H1 (cell line): Measurements from ENCODE around the gene ZMYM4. TPM values are rescaled to one million over a fixed set of nuclear protein-coding genes. Genes with fewer than 3 reads are reported as not detected.

Experiments used
- CTCF ChIA-PET: fragments of 300-600 bp; sonication (Branson Sonifier 250); formaldehyde crosslinking; loops from one replicate; lab custom pipeline; 2021; ENCODE audit not compliant: partially characterized antibody; lab: Charles Lee
- POLR2A ChIA-PET: fragments of 300-600 bp; sonication (Branson Sonifier 250); formaldehyde crosslinking; loops from one replicate; lab custom pipeline; 2021; ENCODE audit warnings: inconsistent platforms; ENCODE audit not compliant: partially characterized antibody; lab: Charles Lee
- DNase-seq, 2 experiments: peaks; one replicate each; pipeline versions ENCODE4 v3.0.0 to v3.0.0-alpha.2; 2010 to 2022; ENCODE audit warnings: low spot score in 2 of 2, low read depth in 1 of 2, mixed read lengths in 1 of 2
- FAIRE-seq: peaks from 2 replicates; lab custom pipeline; 2011; peaks lifted over from hg19 to GRCh38; lab: Jason Lieb, UNC
- H2AFZ ChIP-seq: 2 replicates; pipeline ENCODE4 v1.8.1; 2012; ENCODE audit warnings: low read length, inconsistent platforms
- H2AK5ac ChIP-seq: 2 replicates; pipeline ENCODE4 v1.6.1; 2013; ENCODE audit warnings: low read depth, low read length
- H2BK120ac ChIP-seq: replicated peaks from 2 replicates; pipeline ENCODE3; 2013; ENCODE audit warnings: low read depth, low read length, inconsistent platforms
- H2BK12ac ChIP-seq: 2 replicates; pipeline ENCODE4 v1.6.1; 2013; ENCODE audit warnings: low read depth, low read length
- H2BK15ac ChIP-seq: 2 replicates; pipeline ENCODE4 v1.6.1; 2013; ENCODE audit warnings: low read length
- H2BK20ac ChIP-seq: 2 replicates; pipeline ENCODE4 v1.6.1; 2013; ENCODE audit warnings: low read length
- H2BK5ac ChIP-seq: 2 replicates; pipeline ENCODE4 v1.6.1; 2013; ENCODE audit warnings: low read depth, low read length
- H3K14ac ChIP-seq: 2 replicates; pipeline ENCODE4 v1.6.1; 2013; ENCODE audit warnings: inconsistent platforms; ENCODE audit not compliant: insufficient read length
- H3K18ac ChIP-seq: 2 replicates; pipeline ENCODE4 v1.6.1; 2013; ENCODE audit warnings: low read length; ENCODE audit errors: extremely low read depth
- H3K23ac ChIP-seq: 2 replicates; pipeline ENCODE4 v1.6.1; 2013; ENCODE audit warnings: inconsistent platforms; ENCODE audit not compliant: insufficient read length
- H3K23me2 ChIP-seq: 2 replicates; pipeline ENCODE4 v1.6.1; 2013; ENCODE audit warnings: low read depth, low read length
- H3K27ac ChIP-seq: 2 replicates; pipeline ENCODE4 v1.6.1; 2011; ENCODE audit warnings: low read depth, low read length, inconsistent platforms
- H3K27me3 ChIP-seq, 4 experiments: replicated peaks in 1 of 4; 1 replicate in 1 of 4; 2 replicates in 3 of 4; pipeline versions ENCODE4 v1.6.1 to v1.8.1; 2011 to 2013; ENCODE audit warnings: low read length in 3 of 4, mild to moderate bottlenecking in 3 of 4, inconsistent platforms in 2 of 4, mixed read lengths in 2 of 4, moderate library complexity in 1 of 4; ENCODE audit not compliant: control insufficient read depth in 3 of 4, insufficient read depth in 3 of 4; ENCODE audit errors: extremely low read depth in 1 of 4
- H3K36me3 ChIP-seq, 4 experiments: 2 replicates each; pipeline versions ENCODE4 v1.6.1 to v1.8.1; 2011 to 2013; ENCODE audit warnings: mild to moderate bottlenecking in 4 of 4, low read length in 3 of 4, moderate library complexity in 2 of 4, control low read depth in 1 of 4, inconsistent platforms in 1 of 4; ENCODE audit not compliant: insufficient read depth in 4 of 4, control insufficient read depth in 2 of 4
- H3K4ac ChIP-seq: replicated peaks from 2 replicates; pipeline ENCODE3; 2013; ENCODE audit warnings: low read length, low read depth, mixed read lengths, inconsistent platforms; ENCODE audit not compliant: insufficient read length
- H3K4me1 ChIP-seq, 4 experiments: replicated peaks in 1 of 4; 1 replicate in 1 of 4; 2 replicates in 3 of 4; pipeline versions ENCODE4 v1.6.1 to v1.8.1; 2011 to 2013; ENCODE audit warnings: low read length in 3 of 4, inconsistent platforms in 2 of 4, mixed read lengths in 1 of 4; ENCODE audit not compliant: insufficient read depth in 4 of 4, control insufficient read depth in 3 of 4
- H3K4me2 ChIP-seq, 2 experiments: 2 replicates each; pipeline versions ENCODE4 v1.6.1 to v1.8.1; 2011 to 2013; ENCODE audit warnings: low read depth in 2 of 2, low read length in 2 of 2, control low read depth in 1 of 2, inconsistent platforms in 1 of 2, mild to moderate bottlenecking in 1 of 2; ENCODE audit not compliant: insufficient read depth in 1 of 2
- H3K4me3 ChIP-seq, 4 experiments: fragments of 200-600, 300-600 bp in 1 of 4; sonication (generic), shearing (Covaris generic), sonication (Bioruptor Twin) in 1 of 4; 2 replicates each; pipeline versions ENCODE4 v1.5.1 to v1.8.1; 2011 to 2016; ENCODE audit warnings: low read length in 4 of 4, low read depth in 3 of 4, control low read depth in 2 of 4, inconsistent platforms in 2 of 4, mild to moderate bottlenecking in 2 of 4, mixed read lengths in 1 of 4, moderate library complexity in 1 of 4; ENCODE audit not compliant: insufficient read depth in 2 of 4; ENCODE audit errors: extremely low read depth in 1 of 4
- H3K56ac ChIP-seq: replicated peaks from 2 replicates; pipeline ENCODE3; 2013; ENCODE audit warnings: low read depth, mild to moderate bottlenecking, mixed read lengths, low read length, inconsistent platforms; ENCODE audit not compliant: insufficient read length
- H3K79me1 ChIP-seq: 2 replicates; pipeline ENCODE4 v1.6.1; 2013; ENCODE audit warnings: low read depth, low read length, control low read depth
- H3K79me2 ChIP-seq, 2 experiments: 2 replicates each; pipeline versions ENCODE4 v1.6.1 to v1.8.1; 2012 to 2013; ENCODE audit warnings: low read length in 2 of 2, mild to moderate bottlenecking in 2 of 2, inconsistent platforms in 1 of 2; ENCODE audit not compliant: insufficient read depth in 2 of 2, control insufficient read depth in 1 of 2
- H3K9ac ChIP-seq, 4 experiments: replicated peaks in 1 of 4; 1 replicate in 1 of 4; 2 replicates in 3 of 4; pipeline versions ENCODE4 v1.6.1 to v1.8.1; 2011 to 2013; ENCODE audit warnings: low read depth in 3 of 4, low read length in 3 of 4, control low read depth in 2 of 4, mild to moderate bottlenecking in 2 of 4, moderate library complexity in 2 of 4, inconsistent platforms in 1 of 4; ENCODE audit errors: extremely low read depth in 1 of 4
- H3K9me3 ChIP-seq, 2 experiments: 2 replicates each; pipeline versions ENCODE4 v1.6.1 to v1.8.1; 2012 to 2013; ENCODE audit warnings: mild to moderate bottlenecking in 2 of 2, moderate library complexity in 2 of 2, control low read depth in 1 of 2, inconsistent platforms in 1 of 2, low read depth in 1 of 2, low read length in 1 of 2, mixed read lengths in 1 of 2; ENCODE audit not compliant: insufficient read depth in 2 of 2
- H4K20me1 ChIP-seq, 2 experiments: replicated peaks in 1 of 2; 2 replicates each; pipeline versions ENCODE3 to v1.8.1; 2011 to 2013; ENCODE audit warnings: inconsistent platforms in 2 of 2, low read length in 2 of 2, mild to moderate bottlenecking in 1 of 2; ENCODE audit not compliant: insufficient read depth in 2 of 2, control insufficient read depth in 1 of 2
- H4K5ac ChIP-seq: 2 replicates; pipeline ENCODE4 v1.6.1; 2013; ENCODE audit warnings: low read length, low read depth, mixed read lengths, inconsistent platforms; ENCODE audit not compliant: insufficient read length
- H4K8ac ChIP-seq: 2 replicates; pipeline ENCODE4 v1.8.0; 2013; ENCODE audit warnings: mild to moderate bottlenecking, moderate library complexity, low read length, inconsistent platforms; ENCODE audit not compliant: insufficient read depth; ENCODE audit errors: extremely low read depth
- H4K91ac ChIP-seq: replicated peaks from 2 replicates; pipeline ENCODE3; 2013; ENCODE audit warnings: low read length, mixed read lengths, inconsistent platforms; ENCODE audit not compliant: insufficient read length
- HDAC2 ChIP-seq, 2 experiments: fragments of 300-600 bp in 1 of 2; sonication (generic) in 1 of 2; IDR thresholded peaks; 2 replicates each; pipeline ENCODE4 v1.6.1; 2011 to 2012; ENCODE audit warnings: low read depth in 2 of 2, low read length in 2 of 2, mild to moderate bottlenecking in 2 of 2, moderate library complexity in 2 of 2, borderline replicate concordance in 1 of 2, inconsistent platforms in 1 of 2
- WGBS, 2 experiments: shearing (Covaris generic) in 1 of 2; methylation state at CpG; one replicate each; pipeline versions ENCODE4 v1.1.6 to v1.1.7; 2013 to 2015; ENCODE audit warnings: low lambda C conversion rate in 2 of 2, mixed read lengths in 2 of 2, inconsistent platforms in 1 of 2, low coverage in 1 of 2, missing lambda C conversion rate in 1 of 2; ENCODE audit not compliant: insufficient replicate concordance in 2 of 2, insufficient coverage in 1 of 2, insufficient read length in 1 of 2; ENCODE audit errors: extremely low coverage in 1 of 2, missing lambda C conversion rate in 1 of 2; 5-methylcytosine and 5-hydroxymethylcytosine counted together
- polyA plus RNA-seq, 7 experiments: library from polyadenylated mRNA; depleted of rRNA in 3 of 7; stranded (reverse) in 5 of 7; unstranded in 2 of 7; fragments of >200 nt in 5 of 7; fragments of 200-250 nt in 2 of 7; gene quantifications; 1 replicate in 5 of 7; 2 replicates in 1 of 7; 4 replicates in 1 of 7; pipeline versions ENCODE4 v1.2.1 to v1.2.3, GENCODE V29; 2011 to 2013; ENCODE audit warnings: missing spikeins in 2 of 7, mixed read lengths in 2 of 7
- total RNA-seq: library from RNA; stranded (reverse); fragmentation: NEBNext Ultra II Directional; extraction: Animal tissue kit (Norgen Biotek cat#: 25700); gene quantifications from 2 replicates; pipeline ENCODE4 v1.2.1, GENCODE V29; 2021

The ZMYM4 gene
- total and polyA plus RNA-seq, 2 of the 8 experiments (the other 6 are each of a cell fraction or from before 2014, with no cell fraction given) = 16.7 to 81.3 TPM

GRCh38 chr1:35300376-35300775, 31.9 kb downstream of the ZMYM4 start:
- Histone ChIP-seq H2BK5ac (no peak overlapping the region), H3K4me2 (no peak overlapping the region), H3K18ac (no peak overlapping the region), H3K4ac (no peak overlapping the region), H4K91ac (no peak overlapping the region), H3K9ac (no peak overlapping the region), H4K20me1 (peaks cover 0 to 5% of the 10 kb centered on the region in 2 experiments), H2BK120ac (no peak overlapping the region), H2BK15ac (no peak overlapping the region), H3K36me3 (peaks cover 0 to 10% (median 0%) of the 10 kb centered on the region in 4 experiments; a peak in 1 of 8 replicates), H3K79me1 (no peaks in the 10 kb centered on the region; the same call in 1 of the 2 replicates), H3K79me2 (peaks cover 0 to 55% of the 10 kb centered on the region in 2 experiments; a peak in 2 of 4 replicates), H3K27me3 (no peaks in the 10 kb centered on the region), H3K56ac (no peak overlapping the region), H3K9me3 (no peaks in the 10 kb centered on the region), H2BK20ac (no peak overlapping the region), H2BK12ac (no peak overlapping the region), H3K4me1 (peaks cover 0 to 4% (median 0%) of the 10 kb centered on the region in 4 experiments; a peak in 1 of 7 replicates), H4K8ac (no peak overlapping the region), H3K4me3 (no peak overlapping the region), H3K27ac (no peak overlapping the region), H2AK5ac (no peak overlapping the region), H3K23me2 (no peaks in the 10 kb centered on the region), H3K23ac (no peak overlapping the region), H2AFZ (no peak overlapping the region), H4K5ac (no peak overlapping the region), H3K14ac (no peak overlapping the region)
- ChIA-PET CTCF (interaction anchor here (0.6 to 2.6 kb wide), 4 partner anchors 33 to 135 kb away, joined by 3 to 12 read pairs (median 6); no protein-coding TSS in a partner anchor), POLR2A (interaction anchor here (2.8 kb wide), 1 partner anchor 110 kb away, joined by 12 read pairs; no protein-coding TSS in a partner anchor)
- WGBS, 2 experiments = 96% methylated on average over 1 of the region's 1 CpG; no CpG with 5 or more reads in 1 of the 2 experiments
- DNase-seq = no peak
- FAIRE-seq = no peak
- TF ChIP-seq HDAC2 (IDR thresholded peaks at IDR 0.05; ENCODE audit: borderline replicate concordance in 1 of 2, low read depth in 2 of 2, low read length in 2 of 2) = no peak
